HK-2 (cell line): Measurements from ENCODE around the gene NINJ2.
"Not testable (repeated sequence)": the region's sequence is repeated elsewhere in the genome, so short reads cannot be mapped to it uniquely, and the experiment has no call there.

Experiments used
- DNase-seq: peaks from one replicate; pipeline ENCODE4 v3.0.0-alpha.2; 2018; ENCODE audit not compliant: unreplicated experiment

The NINJ2 gene

GRCh38 chr12:663293-663871, at the start of gene NINJ2:
TSS of gene NINJ2 (minus strand) at chr12:663445. CDS start at chr12:663360, 85 bp downstream.
- no peak for DNase-seq

DNA sequence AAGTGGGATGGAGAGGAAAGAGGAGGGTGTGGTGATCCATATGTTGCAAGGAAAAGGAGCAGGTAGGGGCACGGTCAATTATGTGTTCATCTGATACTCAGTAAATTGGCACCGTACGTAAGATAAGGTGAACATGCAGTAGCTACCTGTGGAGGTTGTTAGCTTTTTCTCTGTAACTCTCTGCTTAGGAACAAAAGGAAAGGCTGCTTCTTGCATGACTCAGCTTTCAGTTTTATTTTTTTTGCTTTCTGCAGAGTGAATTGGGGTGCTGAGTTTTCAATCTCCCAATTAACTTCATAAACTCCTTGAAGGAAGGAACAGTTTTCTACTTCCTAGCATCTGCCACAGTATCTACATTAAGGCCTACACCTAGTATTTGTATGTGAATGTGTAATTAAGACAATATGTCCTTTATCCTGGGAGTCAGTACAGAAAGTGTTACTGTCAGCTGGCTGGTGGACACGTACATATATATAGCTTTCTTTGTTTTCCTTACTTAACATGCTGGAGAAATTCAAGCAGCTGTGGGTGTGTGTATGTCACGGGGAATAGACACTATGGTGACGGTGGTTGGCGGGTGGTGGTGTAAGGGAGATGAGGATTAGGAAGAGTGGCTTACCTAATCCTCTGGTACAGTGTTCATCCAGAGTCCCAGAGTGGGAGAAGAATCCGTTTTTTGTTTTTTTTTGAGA, 49.1 kb upstream of the NINJ2 start:
- no peak for DNase-seq

DNA sequence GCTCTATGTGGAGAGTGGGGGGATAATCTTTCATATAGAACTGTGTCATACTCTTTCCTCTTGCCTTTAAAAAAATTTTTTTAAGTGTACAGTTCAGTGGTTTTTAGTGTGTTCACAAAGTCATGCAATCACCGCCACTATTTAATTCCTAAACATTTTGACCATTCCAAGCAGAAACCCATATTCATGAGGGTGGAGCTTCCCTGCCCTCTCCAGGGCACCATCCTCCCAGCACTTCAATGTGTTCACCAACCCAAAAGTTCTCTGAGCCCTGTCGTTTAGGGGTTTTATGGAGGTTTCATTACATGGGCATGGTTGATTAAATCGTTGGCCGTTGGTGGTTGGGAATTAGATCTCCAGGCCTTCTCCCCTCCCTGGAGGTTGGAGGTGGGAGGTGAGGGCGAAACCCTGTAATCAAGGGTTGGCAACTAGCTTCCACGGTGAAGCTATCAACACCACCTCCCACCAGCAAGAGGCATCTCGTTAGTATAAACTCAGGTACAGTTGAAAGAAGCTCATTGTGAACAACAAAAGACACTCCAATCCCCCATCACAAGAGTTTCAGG, 46.3 kb upstream of the NINJ2 start:
- DNase-seq: no peak

- not testable (repeated sequence) for DNase-seq
Measured at GRCh38 chr12:708084-708483, 44.8 kb upstream of the NINJ2 start.

- DNase-seq: no peak
Measured at GRCh38 chr12:704516-705242, 41.4 kb upstream of the NINJ2 start.

- DNase-seq: no peak
Measured at GRCh38 chr12:701896-702539, 38.8 kb upstream of the NINJ2 start.

DNA sequence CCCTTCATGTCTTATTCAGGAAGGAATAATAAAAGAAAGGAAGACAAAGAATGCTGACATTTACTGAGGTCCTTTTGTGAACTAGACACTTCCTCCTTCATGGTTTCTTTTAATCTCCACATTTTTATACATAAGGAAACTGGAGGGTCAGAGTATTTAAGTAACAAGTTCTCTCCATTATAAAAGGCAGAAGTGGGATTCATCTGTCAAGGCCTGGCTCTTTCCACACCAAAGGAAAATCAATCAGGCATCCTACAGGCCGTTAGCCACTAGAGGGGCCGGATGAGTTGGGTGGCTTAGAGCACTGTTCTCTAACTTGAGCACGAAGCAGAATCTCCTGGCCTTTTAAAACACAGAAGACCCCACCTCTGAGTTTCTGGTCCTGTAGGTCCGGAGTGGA, 36.8 kb upstream of the NINJ2 start:
- DNase-seq: no peak

DNA sequence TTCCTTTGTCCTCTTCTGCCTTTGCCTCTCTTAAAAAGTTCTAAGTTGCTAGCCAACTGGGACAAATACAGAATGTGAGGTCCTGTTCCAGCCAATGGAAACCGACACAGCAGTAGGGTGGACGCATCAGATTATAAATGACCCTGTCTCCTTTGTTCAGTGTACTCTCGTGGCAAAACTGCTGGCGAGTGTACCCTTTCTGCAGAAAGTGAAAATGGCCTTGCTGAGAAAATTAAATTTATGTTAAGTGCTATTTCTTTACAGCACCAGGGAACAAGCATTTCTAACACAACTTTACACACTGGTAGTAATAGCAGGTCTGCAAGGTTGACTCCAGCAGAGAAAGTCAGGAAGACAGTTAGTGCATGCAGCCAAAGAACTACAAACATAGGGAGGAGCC, 35.0 kb upstream of the NINJ2 start:
- not testable (repeated sequence) for DNase-seq

DNA sequence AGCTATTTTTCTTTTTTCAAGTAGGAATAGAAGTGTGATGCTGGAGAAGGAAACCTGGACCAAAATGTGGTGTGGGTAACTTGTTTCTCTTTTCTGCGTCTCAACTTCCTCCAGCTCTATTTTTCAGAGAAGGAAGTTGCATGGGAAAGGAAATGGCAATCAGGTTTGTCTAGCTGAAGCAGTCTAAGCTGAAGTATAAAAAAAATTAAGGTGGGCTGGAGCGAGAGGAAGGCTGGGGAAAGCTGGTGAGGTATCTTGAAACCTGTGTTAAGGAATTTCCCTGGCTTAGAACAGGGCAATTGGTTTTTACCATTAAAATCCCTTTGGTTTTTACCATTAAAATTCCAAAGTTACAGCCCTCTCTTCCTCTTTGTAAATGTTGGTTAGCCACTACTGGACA, 34.2 kb upstream of the NINJ2 start:
- no peak for DNase-seq

DNA sequence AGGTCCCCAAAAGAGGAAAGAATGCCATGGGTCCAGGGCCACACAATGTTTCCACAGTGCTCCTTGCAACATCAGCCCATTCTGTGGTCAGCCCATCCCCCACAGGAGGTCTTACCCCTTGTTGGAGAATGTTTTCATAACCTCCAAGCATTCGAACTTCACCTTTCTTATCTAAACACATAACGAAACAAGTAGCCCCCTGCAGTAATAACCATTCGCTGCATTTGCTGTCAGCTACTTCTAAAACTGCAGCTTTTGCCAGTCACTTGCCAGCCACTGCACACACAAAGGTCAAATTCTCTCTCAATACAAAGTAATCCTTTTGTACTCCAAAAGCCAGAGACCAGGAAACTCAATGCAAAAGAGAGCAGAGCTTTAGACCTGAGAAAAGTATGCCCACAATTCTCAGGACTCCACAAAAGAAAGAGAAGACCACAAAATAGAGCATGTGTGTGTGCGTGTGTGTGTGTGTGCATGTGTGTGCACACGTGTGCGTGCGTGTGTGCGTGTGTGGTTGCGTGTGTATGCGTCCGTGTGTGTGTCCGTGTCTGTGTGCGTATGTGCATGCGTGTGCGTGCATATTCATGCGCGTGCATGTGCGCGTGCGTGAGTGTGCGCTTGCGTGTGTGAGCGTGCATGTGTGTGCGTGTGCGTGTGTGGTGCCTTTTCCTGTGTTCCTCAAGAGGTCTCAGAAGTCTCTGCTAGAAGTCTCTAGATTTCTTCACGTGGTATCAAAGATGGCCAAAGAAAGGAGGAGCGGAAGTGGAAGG, 31.7 kb upstream of the NINJ2 start:
- DNase-seq: no peak

DNA sequence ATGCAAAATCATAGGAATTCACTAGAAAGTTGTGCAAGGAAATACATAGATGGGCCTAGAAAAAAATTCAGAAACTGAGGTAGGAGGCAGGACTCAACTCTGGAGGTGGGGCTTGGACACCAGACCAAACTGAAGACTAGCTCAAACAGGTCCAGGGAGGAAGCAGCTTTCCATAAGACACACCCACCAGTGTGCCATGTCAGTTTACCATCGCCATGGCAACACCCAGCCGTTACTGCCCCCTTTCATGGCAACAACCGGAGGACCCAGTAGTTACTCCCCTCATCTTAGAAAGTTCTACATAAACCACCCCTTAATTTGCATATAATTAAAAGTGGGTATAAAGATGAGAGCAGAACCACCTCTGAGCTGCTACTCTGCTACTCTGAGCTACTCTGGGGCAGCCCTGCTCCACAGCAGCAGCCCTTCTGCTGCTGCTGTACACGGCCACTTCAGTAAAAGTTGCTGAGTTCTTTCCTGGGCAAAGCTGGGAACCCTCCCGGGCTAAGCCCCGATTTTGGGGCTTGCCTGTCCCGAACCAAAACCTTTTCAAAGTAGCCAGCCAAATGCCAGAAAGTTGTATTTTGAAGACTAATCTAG, 30.8 kb upstream of the NINJ2 start:
- no peak for DNase-seq

GRCh38 chr12:692274-692673, 29.0 kb upstream of the NINJ2 start:
- no peak for DNase-seq

DNA sequence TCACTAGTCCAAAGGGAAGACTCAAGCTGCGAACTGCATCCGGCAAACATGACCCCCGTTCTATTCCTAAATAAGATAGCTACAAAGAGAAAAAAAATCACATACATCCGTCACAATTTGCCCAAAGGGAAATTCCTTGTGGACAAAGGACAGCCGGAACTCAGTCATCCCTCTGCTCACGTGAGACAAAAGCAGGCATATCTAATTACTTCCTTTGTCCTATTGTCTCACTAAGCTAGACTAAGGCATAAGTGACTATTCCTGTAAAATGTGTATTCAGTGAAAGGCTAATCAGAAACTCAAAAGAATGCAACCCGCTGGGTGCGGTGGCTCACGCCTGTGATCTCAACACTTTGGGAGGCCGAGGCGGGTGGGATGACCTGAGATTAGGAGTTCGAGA, 27.2 kb upstream of the NINJ2 start:
- no peak for DNase-seq

- DNase-seq: no peak
Measured at GRCh38 chr12:685388-685787, 22.1 kb upstream of the NINJ2 start.

GRCh38 chr12:684416-684815, 21.2 kb upstream of the NINJ2 start:
- DNase-seq: no peak

DNA sequence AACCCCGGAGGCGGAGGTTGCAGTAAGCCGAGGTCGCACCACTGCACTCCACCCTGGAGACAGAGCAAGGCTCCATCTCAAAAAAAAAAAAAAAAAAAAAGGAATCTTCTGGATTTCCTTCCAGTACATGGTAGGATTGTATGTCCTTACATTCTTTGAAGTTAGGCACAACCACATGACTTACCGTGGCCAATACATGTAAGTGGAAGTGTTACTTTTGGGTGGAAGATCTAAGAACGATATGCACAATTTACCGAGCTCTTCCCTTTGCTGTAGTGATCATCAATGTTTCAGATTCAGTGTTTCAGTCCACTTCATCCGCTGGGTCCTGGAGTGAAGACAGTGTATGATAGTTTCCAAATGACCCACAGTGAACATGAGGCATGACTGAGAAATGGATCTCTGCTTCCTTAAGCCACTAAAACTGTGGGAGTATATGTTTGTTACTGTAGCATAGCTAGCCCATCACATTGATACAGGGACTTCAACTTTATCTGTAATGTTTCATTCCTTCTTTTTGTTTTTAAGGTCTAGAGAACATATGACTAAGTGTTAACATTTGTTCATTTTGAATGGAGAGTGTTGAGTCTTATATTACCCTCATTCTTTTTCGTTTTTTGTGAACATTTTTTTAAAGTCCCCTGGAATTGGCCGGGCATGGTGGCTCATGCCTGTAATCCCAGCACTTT, 18.5 kb upstream of the NINJ2 start:
- DNase-seq: no peak

- DNase-seq: no peak
Measured at GRCh38 chr12:678747-679712, 15.8 kb upstream of the NINJ2 start.

- no peak for DNase-seq
Measured at GRCh38 chr12:675562-675961, 12.3 kb upstream of the NINJ2 start.

DNA sequence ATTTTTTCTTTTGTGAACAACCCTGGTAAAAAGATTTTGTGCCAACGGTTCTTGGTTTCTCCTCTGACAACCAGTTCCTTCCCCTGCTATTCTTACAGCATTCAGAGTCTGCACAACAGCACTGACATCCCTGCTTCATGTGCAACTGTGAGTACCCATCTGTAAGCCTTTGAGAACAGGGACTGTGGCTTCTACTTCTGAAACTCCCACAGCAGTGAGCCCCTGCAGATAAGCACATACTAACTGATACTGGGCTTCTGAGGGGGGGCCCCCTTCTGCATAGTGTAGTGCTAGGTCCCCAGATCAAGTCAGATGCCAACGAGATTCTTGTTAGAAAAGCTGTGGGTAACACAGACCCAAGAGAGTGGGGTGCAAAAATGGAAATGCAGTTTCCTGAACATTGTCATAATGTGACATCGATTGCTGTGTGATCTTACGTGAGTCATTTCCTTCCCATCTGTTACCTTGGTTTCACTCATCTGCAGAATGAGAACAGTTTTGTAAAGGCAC, 11.1 kb upstream of the NINJ2 start:
- no peak for DNase-seq
